ENCODE data around the gene TPMT.

GRCh38 chr6:18101873-18102272 is 53.0 kb downstream of the TPMT start:
- TF ChIP-seq CTCF (IDR thresholded peaks at IDR 0.05) (no peak), POLR2A (IDR thresholded peaks at IDR 0.05) (no peak)

All from transverse colon (tissue), 3 donors.